GM12865 (cell line): ENCODE data around the gene PIH1D2.
A peak's percentile ranks its signal among the peaks of the same experiment; 100 is the strongest.

Experiments used
- DNase-seq: peaks from one replicate; pipeline ENCODE4 v3.0.0; 2010; ENCODE audit warnings: low read depth
- H3K4me3 ChIP-seq: 2 replicates; pipeline ENCODE4 v1.5.1; 2011; ENCODE audit warnings: mild to moderate bottlenecking, low read depth, low read length, control low read depth
- TF ChIP-seq, protein P1 (sequence below): IDR thresholded peaks from 2 replicates; pipeline ENCODE4 v1.5.1; 2011; ENCODE audit warnings: low read length, control low read depth, low read depth, inconsistent platforms; ENCODE audit not compliant: insufficient read depth; ENCODE audit errors: missing control alignments

The PIH1D2 gene

DNA sequence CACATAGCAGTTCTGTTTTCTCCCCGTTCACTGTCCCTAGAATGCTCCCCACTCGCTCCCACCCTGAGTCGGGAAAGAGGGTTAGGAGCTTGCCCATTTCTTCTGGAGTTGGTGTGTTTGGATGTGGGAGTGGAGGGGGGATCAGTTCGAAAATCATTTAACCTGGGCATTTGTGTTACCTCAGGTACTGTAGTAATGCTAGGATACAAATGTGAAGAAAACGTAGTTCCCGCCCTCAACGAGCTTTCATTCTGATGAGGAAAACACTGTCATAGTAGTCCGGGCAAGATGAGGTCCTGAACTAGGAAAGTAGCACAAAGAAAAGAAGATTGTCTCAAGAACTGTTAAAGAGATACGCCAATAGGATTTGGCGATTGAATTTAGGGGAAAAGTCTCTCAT, 13.4 kb upstream of the PIH1D2 start:
- TF ChIP-seq, protein P1, sequence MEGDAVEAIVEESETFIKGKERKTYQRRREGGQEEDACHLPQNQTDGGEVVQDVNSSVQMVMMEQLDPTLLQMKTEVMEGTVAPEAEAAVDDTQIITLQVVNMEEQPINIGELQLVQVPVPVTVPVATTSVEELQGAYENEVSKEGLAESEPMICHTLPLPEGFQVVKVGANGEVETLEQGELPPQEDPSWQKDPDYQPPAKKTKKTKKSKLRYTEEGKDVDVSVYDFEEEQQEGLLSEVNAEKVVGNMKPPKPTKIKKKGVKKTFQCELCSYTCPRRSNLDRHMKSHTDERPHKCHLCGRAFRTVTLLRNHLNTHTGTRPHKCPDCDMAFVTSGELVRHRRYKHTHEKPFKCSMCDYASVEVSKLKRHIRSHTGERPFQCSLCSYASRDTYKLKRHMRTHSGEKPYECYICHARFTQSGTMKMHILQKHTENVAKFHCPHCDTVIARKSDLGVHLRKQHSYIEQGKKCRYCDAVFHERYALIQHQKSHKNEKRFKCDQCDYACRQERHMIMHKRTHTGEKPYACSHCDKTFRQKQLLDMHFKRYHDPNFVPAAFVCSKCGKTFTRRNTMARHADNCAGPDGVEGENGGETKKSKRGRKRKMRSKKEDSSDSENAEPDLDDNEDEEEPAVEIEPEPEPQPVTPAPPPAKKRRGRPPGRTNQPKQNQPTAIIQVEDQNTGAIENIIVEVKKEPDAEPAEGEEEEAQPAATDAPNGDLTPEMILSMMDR, result no peak
- H3K4me3 ChIP-seq, result peak overlapping the region; percentile 86
- peak; percentile 11 for DNase-seq

DNA sequence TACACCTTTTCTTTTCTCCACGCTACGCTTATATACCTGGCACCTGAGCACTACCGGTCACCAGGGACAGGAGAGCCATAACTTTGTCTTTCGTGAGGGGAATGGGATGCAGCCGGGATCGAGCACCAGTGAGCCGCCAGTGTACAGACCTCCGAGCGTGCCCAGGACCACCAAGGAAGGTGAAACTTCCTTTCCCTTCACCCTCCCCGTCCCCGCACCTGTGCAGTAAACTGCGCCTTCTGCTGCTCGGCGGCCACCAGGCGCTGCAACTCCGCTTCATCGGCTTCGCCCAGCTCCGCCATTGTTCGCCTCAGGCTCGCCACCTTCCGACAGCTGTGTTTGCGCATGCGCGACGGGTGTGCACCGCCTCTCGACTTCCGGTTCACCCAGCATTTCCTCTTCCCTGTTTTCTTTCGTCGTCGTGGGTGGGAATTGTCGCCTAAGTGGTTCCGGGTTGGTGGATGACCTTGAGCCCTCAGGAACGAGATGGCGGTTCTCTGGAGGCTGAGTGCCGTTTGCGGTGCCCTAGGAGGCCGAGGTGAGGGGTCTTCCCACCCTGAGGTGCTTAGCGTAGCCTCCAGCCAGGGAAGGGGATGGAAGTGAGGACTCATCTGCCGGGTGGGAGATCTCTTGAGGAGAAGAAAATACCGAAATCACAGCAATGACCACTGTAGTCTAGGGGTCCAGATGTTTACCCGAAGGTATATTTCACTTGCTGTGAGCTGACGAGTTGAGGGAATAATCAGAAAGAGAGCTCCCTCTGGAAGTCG, 12.8 kb upstream of the PIH1D2 start, which contains the start of the genes SDHD and TIMM8B:
SDHD (plus strand) TSS at position 452 of the 770 bp plus-strand sequence; CDS start at position 487, 35 bp downstream.
TIMM8B (minus strand) TSS at position 335 of the 770 bp plus-strand sequence; CDS start at position 302, 33 bp downstream.
- peak within 1 kb of the TSS; percentile 86 for H3K4me3 ChIP-seq
- TF ChIP-seq, protein P1, result peak; percentile 24
- peak; percentile 98 for DNase-seq

DNA sequence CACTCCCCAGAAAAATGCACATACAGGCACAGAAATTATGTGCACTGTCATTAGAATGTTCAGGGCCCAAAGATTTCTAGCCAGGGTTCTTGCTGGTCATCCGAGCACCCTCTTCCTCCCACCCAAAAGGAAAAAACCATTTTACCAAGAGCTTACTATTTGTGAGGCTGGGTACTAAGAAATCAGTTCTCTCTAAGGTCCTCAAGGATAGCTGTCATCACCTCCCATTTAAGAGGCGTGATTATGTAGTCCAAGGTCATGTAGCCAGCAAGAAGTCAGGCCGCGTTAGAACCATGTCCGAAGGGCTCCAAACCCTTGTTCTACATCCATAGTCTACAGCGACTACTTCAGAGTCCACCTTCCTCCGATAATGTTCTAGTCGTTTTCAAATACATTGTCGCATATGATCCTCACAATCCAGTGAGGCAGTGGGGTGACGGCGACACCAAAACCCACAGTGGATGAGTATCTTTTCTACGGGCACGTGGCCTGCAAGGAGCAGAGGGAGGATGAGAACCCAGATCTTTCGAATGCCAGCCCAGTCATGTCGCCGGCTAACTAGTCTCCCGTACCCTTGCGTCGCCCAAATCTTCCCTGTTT, 12.1 kb upstream of the PIH1D2 start:
- peak overlapping the region; percentile 86 for H3K4me3 ChIP-seq
- TF ChIP-seq, protein P1, result no peak
- DNase-seq, result peak; percentile 59

DNA sequence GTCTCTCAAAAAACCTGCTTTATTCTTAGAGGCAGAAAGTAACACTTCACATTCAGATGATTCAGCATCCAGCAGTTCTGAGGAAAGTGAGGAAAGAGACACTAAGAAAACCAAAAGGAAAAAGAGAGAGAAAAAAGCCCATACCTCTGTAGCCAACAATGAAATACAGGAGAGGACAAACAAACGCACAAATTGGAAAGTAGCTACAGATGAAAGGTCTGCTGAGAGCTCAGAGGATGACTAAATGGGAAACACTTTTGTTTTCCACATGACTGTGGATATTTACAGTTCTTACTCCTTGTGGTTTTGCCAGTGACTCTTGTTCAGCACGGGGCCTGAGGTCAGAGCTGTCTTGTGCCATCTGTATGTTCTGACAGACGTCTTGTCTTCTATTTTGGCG, 8.9 kb upstream of the PIH1D2 start:
- no peak overlapping the region for H3K4me3 ChIP-seq
- DNase-seq, result no peak
- TF ChIP-seq, protein P1, result no peak

DNA sequence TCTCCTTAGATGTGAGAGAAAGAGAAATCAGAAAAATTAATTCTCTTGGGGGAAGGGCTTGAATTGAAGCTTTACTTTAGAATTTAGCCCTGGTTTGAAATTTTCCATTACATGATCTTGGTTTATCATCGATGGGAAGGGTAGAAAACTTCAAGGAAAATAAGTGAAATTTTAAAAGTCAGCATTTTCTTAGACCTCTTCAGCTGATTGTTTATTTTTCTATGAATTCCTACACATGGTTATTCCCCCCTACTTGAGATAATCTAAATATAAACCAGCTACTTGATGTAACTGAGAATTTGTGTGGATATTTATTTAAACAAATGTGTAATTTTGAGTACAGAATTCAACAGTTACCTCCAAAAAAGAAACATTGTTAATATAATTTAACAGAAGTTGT, 10.9 kb downstream of the PIH1D2 start:
- no peak overlapping the region for H3K4me3 ChIP-seq
- DNase-seq, result no peak
- TF ChIP-seq, protein P1, result no peak

DNA sequence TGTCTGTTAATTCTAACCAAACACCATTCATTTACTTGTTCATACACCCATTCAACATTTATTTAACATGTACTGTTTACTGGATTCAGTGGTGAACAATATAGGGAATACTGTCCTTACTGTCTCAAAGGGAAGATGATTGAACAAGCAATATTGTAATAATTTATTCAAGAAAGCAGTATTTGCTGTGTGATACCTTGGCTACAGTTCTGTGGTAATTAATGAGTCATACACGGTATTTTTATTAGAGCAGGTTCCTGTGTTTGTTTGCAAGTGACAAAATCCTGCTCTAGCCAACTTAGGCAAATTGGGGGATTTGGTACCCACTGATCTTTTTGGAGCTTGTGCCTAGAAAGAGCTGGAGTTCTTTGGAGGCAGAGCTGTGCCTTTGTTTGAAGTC, 15.7 kb downstream of the PIH1D2 start:
- TF ChIP-seq, protein P1, result no peak

More for the DNA sequence above, 15.7 kb downstream of the PIH1D2 start:
- H3K4me3 ChIP-seq, result no peak overlapping the region
- DNase-seq, result no peak
